Measurements from ENCODE around the gene PCDH15. TPM values are rescaled to one million over a fixed set of nuclear protein-coding genes. Genes with fewer than 3 reads are reported as not detected.
"Not testable (repeated sequence)": the region's sequence is repeated elsewhere in the genome, so short reads cannot be mapped to it uniquely, and the experiment has no call there.

PCDH15 gene
- total RNA-seq, 1 donor from 2014 or later = not detected

DNA sequence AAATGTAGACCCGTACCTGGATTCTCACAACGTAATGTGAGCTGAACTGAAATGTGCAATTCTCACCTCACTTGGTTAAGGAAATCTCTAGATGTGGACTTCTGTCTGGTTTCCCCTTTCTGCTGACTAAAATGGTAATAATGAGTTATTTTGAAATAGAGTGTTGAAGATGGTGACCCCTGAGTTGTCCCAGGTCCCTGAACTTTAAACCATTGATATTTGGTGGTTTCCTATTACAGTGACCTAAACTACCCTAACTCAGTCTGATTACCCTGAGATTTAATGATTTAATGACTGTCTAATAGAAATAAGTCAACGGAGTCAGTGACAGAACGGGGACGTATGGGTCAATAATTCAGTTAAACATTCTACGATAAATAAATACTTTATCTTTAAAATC is 845.9 kb downstream of the PCDH15 start:
- Mint-ChIP-seq H3K27me3 (no peaks in the 10 kb centered on the region), H3K4me1 (no peaks in the 10 kb centered on the region), H3K27ac (no peak overlapping the region), H3K36me3 (ENCODE audit: low read depth) (no peaks in the 10 kb centered on the region), H3K4me3 (no peak overlapping the region), H3K9me3 (peaks cover 2% of the 10 kb centered on the region)
- ATAC-seq (ENCODE audit: low read depth) (no peak), DNase-seq (no peak)
- ChIA-PET CTCF (no interaction called here), POLR2A (no interaction called here)
- intact Hi-C loops (cut with micrococcal nuclease) = no loop called here
- TF ChIP-seq, protein P1, sequence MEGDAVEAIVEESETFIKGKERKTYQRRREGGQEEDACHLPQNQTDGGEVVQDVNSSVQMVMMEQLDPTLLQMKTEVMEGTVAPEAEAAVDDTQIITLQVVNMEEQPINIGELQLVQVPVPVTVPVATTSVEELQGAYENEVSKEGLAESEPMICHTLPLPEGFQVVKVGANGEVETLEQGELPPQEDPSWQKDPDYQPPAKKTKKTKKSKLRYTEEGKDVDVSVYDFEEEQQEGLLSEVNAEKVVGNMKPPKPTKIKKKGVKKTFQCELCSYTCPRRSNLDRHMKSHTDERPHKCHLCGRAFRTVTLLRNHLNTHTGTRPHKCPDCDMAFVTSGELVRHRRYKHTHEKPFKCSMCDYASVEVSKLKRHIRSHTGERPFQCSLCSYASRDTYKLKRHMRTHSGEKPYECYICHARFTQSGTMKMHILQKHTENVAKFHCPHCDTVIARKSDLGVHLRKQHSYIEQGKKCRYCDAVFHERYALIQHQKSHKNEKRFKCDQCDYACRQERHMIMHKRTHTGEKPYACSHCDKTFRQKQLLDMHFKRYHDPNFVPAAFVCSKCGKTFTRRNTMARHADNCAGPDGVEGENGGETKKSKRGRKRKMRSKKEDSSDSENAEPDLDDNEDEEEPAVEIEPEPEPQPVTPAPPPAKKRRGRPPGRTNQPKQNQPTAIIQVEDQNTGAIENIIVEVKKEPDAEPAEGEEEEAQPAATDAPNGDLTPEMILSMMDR (IDR thresholded peaks at IDR 0.05) = no peak

DNA sequence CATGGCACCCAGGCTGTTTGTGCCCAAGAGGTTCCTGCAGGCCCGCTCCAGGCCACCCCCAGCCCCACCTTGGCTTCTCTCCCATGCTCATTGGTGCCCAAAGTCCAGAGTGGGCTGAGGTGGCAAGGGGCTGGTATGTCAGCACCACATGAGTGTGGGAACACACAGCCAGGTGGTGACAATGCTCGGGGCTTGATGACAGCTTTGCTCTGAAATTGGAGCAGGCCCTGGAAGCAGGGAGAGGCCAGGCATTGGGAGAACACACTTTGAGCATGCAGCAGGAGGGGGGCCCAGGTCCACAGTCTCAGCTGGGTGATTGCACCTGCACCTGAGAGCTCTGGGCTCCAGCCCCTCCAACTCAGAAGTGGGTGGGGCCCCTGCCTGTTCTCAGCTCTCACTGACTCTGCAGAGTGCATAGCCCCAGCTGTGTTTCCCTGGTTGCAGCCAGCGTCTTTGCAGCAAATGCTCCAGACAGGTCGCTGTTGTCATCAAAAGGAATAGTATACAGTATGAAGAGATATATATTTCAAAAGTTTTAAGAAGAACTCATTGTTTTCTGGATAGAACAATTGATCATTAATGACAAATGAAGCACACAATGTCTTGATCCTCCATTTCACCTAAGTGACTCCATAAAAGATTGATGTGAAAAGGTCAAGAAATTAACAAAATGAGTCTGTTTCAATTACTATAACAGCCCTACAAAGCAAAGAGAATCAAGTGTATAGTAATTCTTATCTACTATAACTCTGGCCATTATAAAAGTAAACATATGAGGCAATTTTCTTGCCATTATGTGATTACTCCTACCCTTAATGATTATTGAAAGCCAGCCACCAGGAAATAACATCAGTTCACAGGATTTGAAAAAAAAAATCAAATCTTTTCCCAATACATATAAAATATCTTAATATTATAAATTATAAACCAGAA is 848.1 kb downstream of the PCDH15 start:
- Mint-ChIP-seq H3K4me3 (no peak overlapping the region), H3K36me3 (ENCODE audit: low read depth) (no peaks in the 10 kb centered on the region), H3K27me3 (no peaks in the 10 kb centered on the region), H3K9me3 (peaks cover 2% of the 10 kb centered on the region), H3K4me1 (no peaks in the 10 kb centered on the region), H3K27ac (no peak overlapping the region)
- ATAC-seq (ENCODE audit: low read depth) = no peak
- CTCF ChIA-PET = no interaction called here
- POLR2A ChIA-PET = no interaction called here
- intact Hi-C loops (cut with micrococcal nuclease) = no loop called here
- TF ChIP-seq, protein P1 (IDR thresholded peaks at IDR 0.05) = no peak
- DNase-seq = no peak

DNA sequence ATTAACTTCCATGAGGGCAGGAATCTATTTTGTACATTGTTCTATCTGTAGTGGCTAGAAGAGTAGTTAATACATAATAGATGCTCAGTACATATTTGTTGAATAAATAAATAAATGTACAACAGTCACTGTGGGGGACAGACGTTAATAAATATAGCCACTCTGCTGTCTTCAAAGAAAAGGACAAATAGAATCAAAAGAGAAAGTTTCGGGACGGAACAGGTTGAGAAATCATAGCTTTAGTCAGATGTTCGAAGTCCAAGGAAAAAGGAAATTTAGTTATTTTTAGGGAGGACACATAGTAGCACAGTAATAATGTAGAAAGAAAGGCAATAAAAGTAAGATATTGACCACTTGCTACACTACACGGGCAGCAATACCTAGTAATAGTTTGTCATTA is 861.4 kb downstream of the PCDH15 start:
- no peak for ATAC-seq (ENCODE audit: low read depth)
- Mint-ChIP-seq H3K27ac (no peak overlapping the region), H3K4me3 (no peak overlapping the region), H3K36me3 (ENCODE audit: low read depth) (no peaks in the 10 kb centered on the region), H3K9me3 (no peaks in the 10 kb centered on the region), H3K27me3 (no peaks in the 10 kb centered on the region), H3K4me1 (no peaks in the 10 kb centered on the region)
- TF ChIP-seq, protein P1 (IDR thresholded peaks at IDR 0.05) = no peak
- intact Hi-C loops (cut with micrococcal nuclease) = no loop called here
- DNase-seq = no peak
- ChIA-PET POLR2A (no interaction called here), CTCF (no interaction called here)

DNA sequence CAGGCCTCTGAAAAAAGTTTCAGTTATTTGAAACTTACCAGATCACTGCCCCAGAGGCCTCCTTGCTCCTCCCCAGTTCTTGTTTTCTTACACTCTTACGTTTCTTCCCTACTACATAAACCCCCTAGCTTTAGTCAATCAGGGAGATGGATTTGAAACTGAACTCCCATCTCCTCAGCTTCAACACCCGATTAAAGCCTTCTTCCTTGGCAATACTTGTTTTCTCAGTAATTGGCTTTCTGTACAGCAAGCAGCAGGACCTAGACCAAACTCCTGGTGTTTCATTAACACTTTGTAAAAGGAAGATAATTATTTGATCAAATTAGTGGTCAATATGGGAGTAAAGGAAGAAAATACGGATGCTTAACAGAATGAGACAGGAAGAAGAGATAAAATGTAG is 870.4 kb downstream of the PCDH15 start:
- CTCF ChIA-PET = no interaction called here
- TF ChIP-seq, protein P1 (IDR thresholded peaks at IDR 0.05) = no peak
- Mint-ChIP-seq H3K36me3 (ENCODE audit: low read depth) (no peaks in the 10 kb centered on the region), H3K27me3 (no peaks in the 10 kb centered on the region), H3K27ac (no peak overlapping the region), H3K9me3 (peaks cover 2% of the 10 kb centered on the region), H3K4me3 (no peak overlapping the region), H3K4me1 (no peaks in the 10 kb centered on the region)
- intact Hi-C loops (cut with micrococcal nuclease) = no loop called here
- ATAC-seq (ENCODE audit: low read depth) (no peak), DNase-seq (no peak)
- POLR2A ChIA-PET = no interaction called here

DNA sequence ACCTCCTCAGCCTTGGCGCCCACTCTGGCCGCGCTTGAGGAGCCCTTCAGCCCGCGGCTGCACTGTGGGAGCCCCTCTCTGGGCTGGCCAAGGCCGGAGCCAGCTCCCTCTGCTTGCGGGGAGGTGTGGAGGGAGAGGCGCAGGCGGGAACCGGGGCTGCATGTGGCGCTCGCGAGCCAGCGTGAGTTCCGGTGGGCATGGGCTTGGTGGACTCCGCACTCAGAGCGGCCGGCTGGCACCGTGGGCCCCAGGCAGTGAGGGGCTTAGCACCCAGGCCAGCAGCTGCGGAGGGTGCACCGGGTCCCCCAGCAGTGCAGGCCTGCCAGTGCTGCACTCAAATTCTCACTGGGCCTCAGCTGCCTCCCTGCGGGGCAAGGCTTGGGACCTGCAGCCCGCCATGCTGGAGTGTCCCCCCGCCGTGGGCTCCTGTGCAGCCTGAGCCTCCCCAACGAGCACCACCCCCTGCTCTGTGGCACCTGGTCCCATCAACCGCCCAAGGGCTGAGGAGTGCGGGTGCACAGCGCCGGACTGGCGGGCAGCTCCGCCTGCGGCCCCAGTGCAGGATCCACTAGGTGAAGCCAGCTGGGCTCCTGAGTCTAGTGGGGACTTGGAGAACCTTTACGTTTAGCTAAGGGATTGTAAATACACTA is 876.9 kb downstream of the PCDH15 start:
- CTCF ChIA-PET; H3K4me1 Mint-ChIP-seq; H3K27ac Mint-ChIP-seq; H3K9me3 Mint-ChIP-seq; intact Hi-C loops (cut with micrococcal nuclease); H3K36me3 Mint-ChIP-seq (ENCODE audit: low read depth); H3K4me3 Mint-ChIP-seq; H3K27me3 Mint-ChIP-seq; POLR2A ChIA-PET; ATAC-seq (ENCODE audit: low read depth); DNase-seq: not testable (repeated sequence)
